HepG2 (cell line): ENCODE measurements around the gene CYP4F8. TPM values are rescaled to one million over a fixed set of nuclear protein-coding genes. Genes with fewer than 3 reads are reported as not detected.
A peak's percentile ranks its signal among the peaks of the same experiment; 100 is the strongest.

Source experiments
- KDM5B ChIP-seq: sonication (generic); formaldehyde crosslinking; IDR thresholded peaks from 2 replicates; pipeline ENCODE4 v1.4.0; 2020; ENCODE audit warnings: missing genetic modification reagents, mild to moderate bottlenecking, borderline replicate concordance
- MAF1 ChIP-seq: sonication (generic); formaldehyde crosslinking; IDR thresholded peaks from 2 replicates; pipeline ENCODE4 v1.5.0; 2020; ENCODE audit warnings: missing genetic modification reagents, borderline replicate concordance
- MBD4 ChIP-seq: IDR thresholded peaks from 2 replicates; pipeline ENCODE4 v1.6.1; 2012; ENCODE audit warnings: low read length, inconsistent platforms, borderline replicate concordance
- NBN ChIP-seq: fragments of 450-650 bp; conservative IDR thresholded peaks from 2 replicates; pipeline ENCODE4 v1.6.1; 2017
- NRL ChIP-seq: sonication (generic); formaldehyde crosslinking; IDR thresholded peaks from 2 replicates; pipeline ENCODE4 v1.5.0; 2020; ENCODE audit warnings: missing genetic modification reagents, mild to moderate bottlenecking, moderate library complexity, borderline replicate concordance
- PAX8 ChIP-seq: sonication (generic); formaldehyde crosslinking; IDR thresholded peaks from 2 replicates; pipeline ENCODE4 v1.8.0; 2022; ENCODE audit warnings: mild to moderate bottlenecking, missing genetic modification reagents, borderline replicate concordance
- RARA ChIP-seq: IDR thresholded peaks from 2 replicates; pipeline ENCODE4 v1.6.1; 2016; ENCODE audit warnings: missing genetic modification reagents, missing compliant biosample characterization
- THAP11 ChIP-seq: IDR thresholded peaks from 2 replicates; pipeline ENCODE4 v1.6.1; 2016; ENCODE audit warnings: missing biosample characterization, missing genetic modification reagents
- ZBTB8A ChIP-seq: sonication (generic); formaldehyde crosslinking; IDR thresholded peaks from 2 replicates; pipeline ENCODE4 v1.4.0; 2020; ENCODE audit warnings: mild to moderate bottlenecking, low read depth, missing genetic modification reagents, borderline replicate concordance
- ZNF136 ChIP-seq: sonication (generic); formaldehyde crosslinking; IDR thresholded peaks from 2 replicates; pipeline ENCODE4 v1.8.1; 2022; ENCODE audit warnings: low read depth, mild to moderate bottlenecking, moderate library complexity, missing genetic modification reagents
- ZNF232 ChIP-seq: sonication (generic); formaldehyde crosslinking; IDR thresholded peaks from 2 replicates; pipeline ENCODE4 v1.4.0; 2020; ENCODE audit warnings: missing genetic modification reagents, borderline replicate concordance
- ZNF317 ChIP-seq: sonication (generic); formaldehyde crosslinking; IDR thresholded peaks from 2 replicates; pipeline ENCODE4 v1.5.0; 2020; ENCODE audit warnings: mild to moderate bottlenecking, missing genetic modification reagents
- ZNF430 ChIP-seq: sonication (generic); formaldehyde crosslinking; IDR thresholded peaks from 2 replicates; pipeline ENCODE4 v1.9.0; 2021; ENCODE audit warnings: mild to moderate bottlenecking, missing genetic modification reagents
- ZNF768 ChIP-seq: sonication (generic); formaldehyde crosslinking; IDR thresholded peaks from 2 replicates; pipeline ENCODE4 v1.4.0; 2020; ENCODE audit warnings: missing genetic modification reagents
- ZSCAN31 ChIP-seq: sonication (generic); formaldehyde crosslinking; IDR thresholded peaks from 2 replicates; pipeline ENCODE4 v1.5.0; 2020; ENCODE audit warnings: low read depth, mild to moderate bottlenecking, missing genetic modification reagents
- polyA plus RNA-seq, 8 experiments: library from polyadenylated mRNA; depleted of rRNA in 3 of 8; stranded (reverse) in 7 of 8; unstranded in 1 of 8; fragments of >200 nt; fragmentation: Illumina TruSeq in 4 of 8; extraction: Trizol in 4 of 8; gene quantifications; 2 replicates each; pipeline versions ENCODE4 v1.2.1 to v1.2.3, GENCODE V29; 2011 to 2016; ENCODE audit warnings: low read depth in 4 of 8, missing spikeins in 1 of 8, mixed read lengths in 1 of 8; ENCODE audit not compliant: insufficient read depth in 1 of 8
- total RNA-seq, 5 experiments: library from RNA; depleted of rRNA; stranded (reverse); fragments of >200 nt; fragmentation: Illumina TruSeq; extraction: Trizol; gene quantifications; 2 replicates each; pipeline ENCODE4 v1.2.3, GENCODE V29; 2016; ENCODE audit warnings: low read depth in 1 of 5
- TF ChIP-seq, protein P1 (sequence below): sonication (generic); formaldehyde crosslinking; IDR thresholded peaks from 2 replicates; pipeline ENCODE4 v1.4.0; 2020; ENCODE audit warnings: missing genetic modification reagents
- TF ChIP-seq, protein P2 (sequence below): sonication (generic); formaldehyde crosslinking; IDR thresholded peaks from 2 replicates; pipeline ENCODE4 v1.5.1; 2020; ENCODE audit warnings: missing genetic modification reagents, mild to moderate bottlenecking, borderline replicate concordance
- TF ChIP-seq, protein P3 (sequence below): sonication (generic); formaldehyde crosslinking; IDR thresholded peaks from 2 replicates; pipeline ENCODE4 v1.4.0; 2020; ENCODE audit warnings: missing genetic modification reagents
- TF ChIP-seq, protein P4 (sequence below): sonication (generic); formaldehyde crosslinking; IDR thresholded peaks from 2 replicates; pipeline ENCODE4 v1.9.0; 2021; ENCODE audit warnings: missing genetic modification reagents, borderline replicate concordance
- TF ChIP-seq, protein P5 (sequence below): conservative IDR thresholded peaks from 2 replicates; pipeline ENCODE4 v1.6.1; 2018; ENCODE audit warnings: missing genetic modification reagents

CYP4F8 gene
- total and polyA plus RNA-seq, 2 of the 13 experiments (the other 11 are each of a cell fraction or from before 2014, with no cell fraction given), result not detected

DNA sequence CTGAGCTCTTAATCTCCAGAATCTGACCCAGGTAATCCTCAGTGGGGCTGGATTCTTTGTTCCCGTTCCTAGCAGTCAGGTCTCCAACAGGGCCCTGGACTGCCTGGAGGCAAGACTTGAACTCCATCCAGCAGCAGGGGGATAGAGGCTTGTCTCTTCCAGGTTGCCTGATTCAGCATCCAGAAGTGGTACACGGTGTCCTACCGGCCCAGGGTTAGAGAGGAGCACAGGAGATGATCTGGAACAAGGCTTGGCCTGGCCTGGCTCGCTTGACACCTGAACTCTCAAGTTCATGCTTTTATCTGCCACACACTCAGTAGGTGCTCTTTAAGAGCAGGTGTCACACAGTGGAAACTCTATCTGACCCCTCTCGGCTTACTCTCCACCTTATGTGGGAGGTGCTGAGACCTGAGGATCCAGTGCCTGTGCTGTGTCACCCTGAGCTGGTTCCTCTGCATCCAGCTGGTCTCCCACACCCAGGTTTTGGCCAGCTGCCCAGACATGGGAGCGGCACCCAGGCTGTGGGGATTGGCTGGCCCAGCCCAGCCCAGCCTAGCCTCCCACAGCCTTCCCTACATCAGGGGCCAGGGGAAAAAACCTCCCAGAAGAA is 25.4 kb downstream of the CYP4F8 start, which contains the start of gene CYP4F3 (continued):
- TF ChIP-seq, protein P1, sequence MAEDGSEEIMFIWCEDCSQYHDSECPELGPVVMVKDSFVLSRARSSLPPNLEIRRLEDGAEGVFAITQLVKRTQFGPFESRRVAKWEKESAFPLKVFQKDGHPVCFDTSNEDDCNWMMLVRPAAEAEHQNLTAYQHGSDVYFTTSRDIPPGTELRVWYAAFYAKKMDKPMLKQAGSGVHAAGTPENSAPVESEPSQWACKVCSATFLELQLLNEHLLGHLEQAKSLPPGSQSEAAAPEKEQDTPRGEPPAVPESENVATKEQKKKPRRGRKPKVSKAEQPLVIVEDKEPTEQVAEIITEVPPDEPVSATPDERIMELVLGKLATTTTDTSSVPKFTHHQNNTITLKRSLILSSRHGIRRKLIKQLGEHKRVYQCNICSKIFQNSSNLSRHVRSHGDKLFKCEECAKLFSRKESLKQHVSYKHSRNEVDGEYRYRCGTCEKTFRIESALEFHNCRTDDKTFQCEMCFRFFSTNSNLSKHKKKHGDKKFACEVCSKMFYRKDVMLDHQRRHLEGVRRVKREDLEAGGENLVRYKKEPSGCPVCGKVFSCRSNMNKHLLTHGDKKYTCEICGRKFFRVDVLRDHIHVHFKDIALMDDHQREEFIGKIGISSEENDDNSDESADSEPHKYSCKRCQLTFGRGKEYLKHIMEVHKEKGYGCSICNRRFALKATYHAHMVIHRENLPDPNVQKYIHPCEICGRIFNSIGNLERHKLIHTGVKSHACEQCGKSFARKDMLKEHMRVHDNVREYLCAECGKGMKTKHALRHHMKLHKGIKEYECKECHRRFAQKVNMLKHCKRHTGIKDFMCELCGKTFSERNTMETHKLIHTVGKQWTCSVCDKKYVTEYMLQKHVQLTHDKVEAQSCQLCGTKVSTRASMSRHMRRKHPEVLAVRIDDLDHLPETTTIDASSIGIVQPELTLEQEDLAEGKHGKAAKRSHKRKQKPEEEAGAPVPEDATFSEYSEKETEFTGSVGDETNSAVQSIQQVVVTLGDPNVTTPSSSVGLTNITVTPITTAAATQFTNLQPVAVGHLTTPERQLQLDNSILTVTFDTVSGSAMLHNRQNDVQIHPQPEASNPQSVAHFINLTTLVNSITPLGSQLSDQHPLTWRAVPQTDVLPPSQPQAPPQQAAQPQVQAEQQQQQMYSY (CRISPR knock-in tag), result 0 out of 2 replicates have a peak, but pooled peaks have one; percentile 26
- no peak for TF ChIP-seq NBN
- TF ChIP-seq ZNF768 (CRISPR knock-in tag), result peak; percentile 48; the same call in 1 of the 2 replicates
- no peak for TF ChIP-seq ZNF136
- peak; percentile 13; the same call in 1 of the 2 replicates for TF ChIP-seq ZNF232 (CRISPR knock-in tag)
- TF ChIP-seq, protein P2, sequence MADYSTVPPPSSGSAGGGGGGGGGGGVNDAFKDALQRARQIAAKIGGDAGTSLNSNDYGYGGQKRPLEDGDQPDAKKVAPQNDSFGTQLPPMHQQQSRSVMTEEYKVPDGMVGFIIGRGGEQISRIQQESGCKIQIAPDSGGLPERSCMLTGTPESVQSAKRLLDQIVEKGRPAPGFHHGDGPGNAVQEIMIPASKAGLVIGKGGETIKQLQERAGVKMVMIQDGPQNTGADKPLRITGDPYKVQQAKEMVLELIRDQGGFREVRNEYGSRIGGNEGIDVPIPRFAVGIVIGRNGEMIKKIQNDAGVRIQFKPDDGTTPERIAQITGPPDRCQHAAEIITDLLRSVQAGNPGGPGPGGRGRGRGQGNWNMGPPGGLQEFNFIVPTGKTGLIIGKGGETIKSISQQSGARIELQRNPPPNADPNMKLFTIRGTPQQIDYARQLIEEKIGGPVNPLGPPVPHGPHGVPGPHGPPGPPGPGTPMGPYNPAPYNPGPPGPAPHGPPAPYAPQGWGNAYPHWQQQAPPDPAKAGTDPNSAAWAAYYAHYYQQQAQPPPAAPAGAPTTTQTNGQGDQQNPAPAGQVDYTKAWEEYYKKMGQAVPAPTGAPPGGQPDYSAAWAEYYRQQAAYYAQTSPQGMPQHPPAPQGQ (CRISPR knock-in tag), result no peak
- TF ChIP-seq RARA (CRISPR knock-in tag), result peak; percentile 20; the same call in 1 of the 2 replicates
- no peak for TF ChIP-seq THAP11 (CRISPR knock-in tag)
- TF ChIP-seq, protein P3, sequence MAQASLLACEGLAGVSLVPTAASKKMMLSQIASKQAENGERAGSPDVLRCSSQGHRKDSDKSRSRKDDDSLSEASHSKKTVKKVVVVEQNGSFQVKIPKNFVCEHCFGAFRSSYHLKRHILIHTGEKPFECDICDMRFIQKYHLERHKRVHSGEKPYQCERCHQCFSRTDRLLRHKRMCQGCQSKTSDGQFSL (CRISPR knock-in tag), result no peak
- TF ChIP-seq ZNF317, result no peak
- no peak for TF ChIP-seq MBD4
- TF ChIP-seq ZBTB8A (CRISPR knock-in tag), result no peak
- TF ChIP-seq, protein P4, sequence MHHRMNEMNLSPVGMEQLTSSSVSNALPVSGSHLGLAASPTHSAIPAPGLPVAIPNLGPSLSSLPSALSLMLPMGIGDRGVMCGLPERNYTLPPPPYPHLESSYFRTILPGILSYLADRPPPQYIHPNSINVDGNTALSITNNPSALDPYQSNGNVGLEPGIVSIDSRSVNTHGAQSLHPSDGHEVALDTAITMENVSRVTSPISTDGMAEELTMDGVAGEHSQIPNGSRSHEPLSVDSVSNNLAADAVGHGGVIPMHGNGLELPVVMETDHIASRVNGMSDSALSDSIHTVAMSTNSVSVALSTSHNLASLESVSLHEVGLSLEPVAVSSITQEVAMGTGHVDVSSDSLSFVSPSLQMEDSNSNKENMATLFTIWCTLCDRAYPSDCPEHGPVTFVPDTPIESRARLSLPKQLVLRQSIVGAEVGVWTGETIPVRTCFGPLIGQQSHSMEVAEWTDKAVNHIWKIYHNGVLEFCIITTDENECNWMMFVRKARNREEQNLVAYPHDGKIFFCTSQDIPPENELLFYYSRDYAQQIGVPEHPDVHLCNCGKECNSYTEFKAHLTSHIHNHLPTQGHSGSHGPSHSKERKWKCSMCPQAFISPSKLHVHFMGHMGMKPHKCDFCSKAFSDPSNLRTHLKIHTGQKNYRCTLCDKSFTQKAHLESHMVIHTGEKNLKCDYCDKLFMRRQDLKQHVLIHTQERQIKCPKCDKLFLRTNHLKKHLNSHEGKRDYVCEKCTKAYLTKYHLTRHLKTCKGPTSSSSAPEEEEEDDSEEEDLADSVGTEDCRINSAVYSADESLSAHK (CRISPR knock-in tag), result no peak
- no peak for TF ChIP-seq PAX8
- TF ChIP-seq ZSCAN31 (CRISPR knock-in tag), result no peak
- TF ChIP-seq ZNF430 (CRISPR knock-in tag), result no peak
- TF ChIP-seq, protein P5, sequence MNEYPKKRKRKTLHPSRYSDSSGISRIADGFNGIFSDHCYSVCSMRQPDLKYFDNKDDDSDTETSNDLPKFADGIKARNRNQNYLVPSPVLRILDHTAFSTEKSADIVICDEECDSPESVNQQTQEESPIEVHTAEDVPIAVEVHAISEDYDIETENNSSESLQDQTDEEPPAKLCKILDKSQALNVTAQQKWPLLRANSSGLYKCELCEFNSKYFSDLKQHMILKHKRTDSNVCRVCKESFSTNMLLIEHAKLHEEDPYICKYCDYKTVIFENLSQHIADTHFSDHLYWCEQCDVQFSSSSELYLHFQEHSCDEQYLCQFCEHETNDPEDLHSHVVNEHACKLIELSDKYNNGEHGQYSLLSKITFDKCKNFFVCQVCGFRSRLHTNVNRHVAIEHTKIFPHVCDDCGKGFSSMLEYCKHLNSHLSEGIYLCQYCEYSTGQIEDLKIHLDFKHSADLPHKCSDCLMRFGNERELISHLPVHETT (CRISPR knock-in tag), result no peak
- no peak for TF ChIP-seq MAF1 (CRISPR knock-in tag)
- TF ChIP-seq NRL, result no peak
- TF ChIP-seq KDM5B (CRISPR knock-in tag), result no peak
